HepG2 (cell line): ENCODE measurements around the gene UBL5. TPM values are rescaled to one million over a fixed set of nuclear protein-coding genes. Genes with fewer than 3 reads are reported as not detected.

Experiments
- CBX2 ChIP-seq, 2 experiments: fragments of 200-600 bp in 1 of 2; sonication (generic); formaldehyde crosslinking in 1 of 2; IDR thresholded peaks; 2 replicates each; pipeline versions ENCODE4 v1.7.0 to v1.8.1; 2018 to 2022; ENCODE audit warnings: low read depth in 2 of 2, low read length in 1 of 2, mild to moderate bottlenecking in 1 of 2, missing genetic modification reagents in 1 of 2
- CC2D1A ChIP-seq: sonication (generic); formaldehyde crosslinking; IDR thresholded peaks from 2 replicates; pipeline ENCODE4 v1.8.1; 2023; ENCODE audit warnings: mild to moderate bottlenecking, missing genetic modification reagents
- FOXA1 ChIP-seq, 2 experiments: fragments of 450-650 bp in 1 of 2; sonication (generic) in 1 of 2; formaldehyde crosslinking in 1 of 2; IDR thresholded peaks; 2 replicates each; pipeline versions ENCODE4 v1.4.0 to v1.6.1; 2016 to 2020; ENCODE audit warnings: missing genetic modification reagents in 1 of 2
- FOXO4 ChIP-seq: sonication (generic); formaldehyde crosslinking; conservative IDR thresholded peaks from 2 replicates; pipeline ENCODE4 v1.8.1; 2023; ENCODE audit warnings: missing genetic modification reagents
- HIVEP1 ChIP-seq: sonication (generic); formaldehyde crosslinking; IDR thresholded peaks from 2 replicates; pipeline ENCODE4 v1.4.0; 2020; ENCODE audit warnings: mild to moderate bottlenecking, missing genetic modification reagents
- ISL2 ChIP-seq: sonication (generic); formaldehyde crosslinking; IDR thresholded peaks from 2 replicates; pipeline ENCODE4 v1.5.0; 2020; ENCODE audit warnings: missing genetic modification reagents
- MEIS1 ChIP-seq: sonication (generic); formaldehyde crosslinking; IDR thresholded peaks from 2 replicates; pipeline ENCODE4 v1.9.0; 2021; ENCODE audit warnings: mild to moderate bottlenecking, missing genetic modification reagents, moderate library complexity, borderline replicate concordance
- NAIF1 ChIP-seq: sonication (generic); formaldehyde crosslinking; IDR thresholded peaks from 2 replicates; pipeline ENCODE4 v1.5.0; 2020; ENCODE audit warnings: mild to moderate bottlenecking, missing genetic modification reagents, borderline replicate concordance
- NR2F2 ChIP-seq: IDR thresholded peaks from 2 replicates; pipeline ENCODE4 v1.6.1; 2012; ENCODE audit warnings: low read depth, inconsistent platforms, borderline replicate concordance
- PLSCR1 ChIP-seq: sonication (generic); formaldehyde crosslinking; IDR thresholded peaks from 2 replicates; pipeline ENCODE4 v1.5.0; 2020; ENCODE audit warnings: missing genetic modification reagents, mild to moderate bottlenecking, borderline replicate concordance
- SMC3 ChIP-seq: IDR thresholded peaks from 2 replicates; pipeline ENCODE4 v1.6.1; 2011; ENCODE audit warnings: low read length, improper control_type of control experiment
- SRY ChIP-seq: sonication (generic); formaldehyde crosslinking; IDR thresholded peaks from 2 replicates; pipeline ENCODE4 v1.8.0; 2022; ENCODE audit warnings: mild to moderate bottlenecking, missing genetic modification reagents
- YEATS2 ChIP-seq: sonication (generic); formaldehyde crosslinking; IDR thresholded peaks from 2 replicates; pipeline ENCODE4 v1.4.0; 2020; ENCODE audit warnings: missing genetic modification reagents, borderline replicate concordance
- ZBTB3 ChIP-seq: sonication (generic); formaldehyde crosslinking; IDR thresholded peaks from 2 replicates; pipeline ENCODE4 v1.4.0; 2020; ENCODE audit warnings: low read depth, mild to moderate bottlenecking, moderate library complexity, missing genetic modification reagents, borderline replicate concordance
- ZBTB37 ChIP-seq: sonication (generic); formaldehyde crosslinking; IDR thresholded peaks from 2 replicates; pipeline ENCODE4 v1.4.0; 2020; ENCODE audit warnings: mild to moderate bottlenecking, missing genetic modification reagents
- ZFP82 ChIP-seq: sonication (generic); formaldehyde crosslinking; IDR thresholded peaks from 2 replicates; pipeline ENCODE4 v1.5.1; 2020; ENCODE audit warnings: mild to moderate bottlenecking, missing genetic modification reagents, borderline replicate concordance
- ZNF570 ChIP-seq: sonication (generic); formaldehyde crosslinking; IDR thresholded peaks from 2 replicates; pipeline ENCODE4 v1.4.0; 2020; ENCODE audit warnings: mild to moderate bottlenecking, missing genetic modification reagents, borderline replicate concordance
- ZNF605 ChIP-seq: sonication (generic); formaldehyde crosslinking; IDR thresholded peaks from 2 replicates; pipeline ENCODE4 v1.8.0; 2022; ENCODE audit warnings: mild to moderate bottlenecking, missing genetic modification reagents
- ZNF615 ChIP-seq: sonication (generic); formaldehyde crosslinking; IDR thresholded peaks from 2 replicates; pipeline ENCODE4 v1.5.0; 2020; ENCODE audit warnings: mild to moderate bottlenecking, missing genetic modification reagents, borderline replicate concordance
- ZNF720 ChIP-seq: sonication (generic); formaldehyde crosslinking; IDR thresholded peaks from 2 replicates; pipeline ENCODE4 v1.4.0; 2020; ENCODE audit warnings: missing genetic modification reagents
- ZSCAN12 ChIP-seq: sonication (generic); formaldehyde crosslinking; IDR thresholded peaks from 2 replicates; pipeline ENCODE4 v1.9.0; 2021; ENCODE audit warnings: mild to moderate bottlenecking, missing genetic modification reagents
- ZSCAN31 ChIP-seq: sonication (generic); formaldehyde crosslinking; IDR thresholded peaks from 2 replicates; pipeline ENCODE4 v1.5.0; 2020; ENCODE audit warnings: low read depth, mild to moderate bottlenecking, missing genetic modification reagents
- ZSCAN9 ChIP-seq: IDR thresholded peaks from 2 replicates; pipeline ENCODE4 v1.6.1; 2016; ENCODE audit warnings: borderline replicate concordance
- polyA plus RNA-seq, 8 experiments: library from polyadenylated mRNA; depleted of rRNA in 3 of 8; stranded (reverse) in 7 of 8; unstranded in 1 of 8; fragments of >200 nt; fragmentation: Illumina TruSeq in 4 of 8; extraction: Trizol in 4 of 8; gene quantifications; 2 replicates each; pipeline versions ENCODE4 v1.2.1 to v1.2.3, GENCODE V29; 2011 to 2016; ENCODE audit warnings: low read depth in 4 of 8, missing spikeins in 1 of 8, mixed read lengths in 1 of 8; ENCODE audit not compliant: insufficient read depth in 1 of 8
- total RNA-seq, 5 experiments: library from RNA; depleted of rRNA; stranded (reverse); fragments of >200 nt; fragmentation: Illumina TruSeq; extraction: Trizol; gene quantifications; 2 replicates each; pipeline ENCODE4 v1.2.3, GENCODE V29; 2016; ENCODE audit warnings: low read depth in 1 of 5

The UBL5 gene
- total and polyA plus RNA-seq, 2 of the 13 experiments (the other 11 are each of a cell fraction or from before 2014, with no cell fraction given), result 373 to 487 TPM

- TF ChIP-seq PLSCR1 (CRISPR knock-in tag) (no peak), ZNF605 (CRISPR knock-in tag) (peak; percentile 56), CBX2 (IDR thresholded peaks at IDR 0.05; ENCODE audit: low read depth, low read length) (no peak), CBX2 (CRISPR knock-in tag; IDR thresholded peaks at IDR 0.05; ENCODE audit: low read depth) (no peak), ZBTB37 (CRISPR knock-in tag) (no peak), MEIS1 (CRISPR knock-in tag) (0 out of 2 replicates have a peak, but pooled peaks have one; percentile 66), NR2F2 (peak; percentile 45; the same call in 1 of the 2 replicates), FOXA1 (IDR thresholded peaks at IDR 0.05) (no peak), FOXA1 (CRISPR knock-in tag; IDR thresholded peaks at IDR 0.05) (0 out of 2 replicates have a peak, but pooled peaks have one; percentile 4), ZSCAN9 (CRISPR knock-in tag) (0 out of 2 replicates have a peak, but pooled peaks have one; percentile 47), ZNF570 (CRISPR knock-in tag) (no peak), CC2D1A (CRISPR knock-in tag) (no peak), FOXO4 (no peak), ISL2 (CRISPR knock-in tag) (peak; percentile 11; the same call in 1 of the 2 replicates), SMC3 (no peak), SRY (CRISPR knock-in tag) (peak; percentile 60; the same call in 1 of the 2 replicates), HIVEP1 (CRISPR knock-in tag) (peak; percentile 80; the same call in 1 of the 2 replicates), ZSCAN31 (CRISPR knock-in tag) (0 out of 2 replicates have a peak, but pooled peaks have one; percentile 63), ZSCAN12 (no peak), NAIF1 (no peak), ZNF615 (CRISPR knock-in tag) (no peak), ZFP82 (no peak), YEATS2 (CRISPR knock-in tag) (peak; percentile 85; the same call in 1 of the 2 replicates), ZBTB3 (CRISPR knock-in tag) (0 out of 2 replicates have a peak, but pooled peaks have one; percentile 78), ZNF720 (CRISPR knock-in tag) (no peak)
Measured at GRCh38 chr19:9818734-9819595, 8.8 kb upstream of the UBL5 start, which contains the start of gene FBXL12 (continued).
